Heart left ventricle (tissue), 16 donors: ENCODE data around the gene LDHA. TPM values are rescaled to one million over a fixed set of nuclear protein-coding genes. Genes with fewer than 3 reads are reported as not detected.

Experiments
- ATAC-seq, 4 donors: fragments of 200-7000 bp; cut with Tn5 transposase; one replicate each; pipeline ENCODE4 v1.9.1; 2020 to 2022; ENCODE audit warnings: moderate library complexity in 4 of 4, mild to moderate bottlenecking in 3 of 4, moderate number of reproducible peaks in 1 of 4
- DNase-seq, 5 donors: peaks; one replicate each; pipeline ENCODE4 v3.0.0-alpha.2; 2020
- H3K27ac ChIP-seq, 12 donors: fragments of 200-600 bp; sonication (generic) in 4 of 12; one replicate each; pipeline versions ENCODE4 v1.5.0 to v1.8.0; 2016 to 2022; ENCODE audit warnings: mild to moderate bottlenecking in 2 of 12
- H3K27me3 ChIP-seq, 9 donors: fragments of 200-600 bp; sonication (generic) in 2 of 9; one replicate each; pipeline versions ENCODE4 v1.5.1 to v1.8.0; 2016 to 2022; ENCODE audit warnings: mild to moderate bottlenecking in 3 of 9
- H3K36me3 ChIP-seq, 9 donors: fragments of 200-600 bp; sonication (generic) in 2 of 9; one replicate each; pipeline versions ENCODE4 v1.5.0 to v1.8.0; 2018 to 2022; ENCODE audit warnings: mild to moderate bottlenecking in 2 of 9
- H3K4me1 ChIP-seq, 12 donors: fragments of 200-600 bp; sonication (generic) in 4 of 12; one replicate each; pipeline versions ENCODE4 v1.5.0 to v1.8.0; 2016 to 2022; ENCODE audit warnings: mild to moderate bottlenecking in 3 of 12
- H3K4me3 ChIP-seq, 12 donors: fragments of 200-600 bp; sonication (generic) in 4 of 12; one replicate each; pipeline versions ENCODE4 v1.5.0 to v1.8.0; 2017 to 2022; ENCODE audit warnings: mild to moderate bottlenecking in 9 of 12, moderate library complexity in 4 of 12
- H3K9me3 ChIP-seq, 12 donors: fragments of 200-600 bp; sonication (generic) in 4 of 12; one replicate each; pipeline versions ENCODE4 v1.5.0 to v1.8.0; 2016 to 2022; ENCODE audit warnings: mild to moderate bottlenecking in 1 of 12
- CTCF ChIP-seq, 12 donors: fragments of 200-600 bp; sonication (generic) in 4 of 12; IDR thresholded peaks; one replicate each; pipeline versions ENCODE4 v1.5.0 to v1.8.0; 2018 to 2022; ENCODE audit warnings: antibody characterized with exemption in 12 of 12, mild to moderate bottlenecking in 5 of 12
- POLR2A ChIP-seq, 2 donors: fragments of 450-650 bp; IDR thresholded peaks; one replicate each; pipeline ENCODE4 v1.6.1; 2017; ENCODE audit warnings: antibody characterized with exemption in 2 of 2, mild to moderate bottlenecking in 2 of 2, moderate library complexity in 2 of 2
- WGBS, 4 donors: extraction: QIAGEN DNeasy Blood & Tissue Kit in 2 of 4; methylation state at CpG; one replicate each; pipeline versions ENCODE4 v1.1.5 to v1.1.7; 2013 to 2018; 5-methylcytosine and 5-hydroxymethylcytosine counted together
- intact Hi-C, 10 donors: fragments of 100-400 bp; cut with DNase I; formaldehyde crosslinking; loops; one replicate each; pipeline versions ENCODE4 v1.11.1 to v1.14.2; 2022
- polyA plus RNA-seq, 2 donors: library from polyadenylated mRNA; stranded (reverse); fragments of 200-250 nt; gene quantifications; one replicate each; pipeline ENCODE4 v1.2.3, GENCODE V29; 2013
- total RNA-seq, 9 donors: library from RNA; depleted of rRNA in 2 of 9; stranded (reverse); fragments of >200 nt in 2 of 9; fragmentation: NEBNext Ultra II Directional in 3 of 9; extraction: Animal tissue kit (Norgen Biotek cat#: 25700) in 3 of 9; gene quantifications; one replicate each; pipeline versions ENCODE4 v1.1.0 to v1.2.4, GENCODE V29; 2016 to 2023
- donor health status: ischemic (EF 13 %, LVEDD 7.1; RV severe dilation, severe dysfunction).
- donor health status: healthy with polysubstance abuse.
- donor health status: DM: no; HTN: yes; CAD: no.
- donor health status: DM: no; HTN: no; CAD: no.
- donor health status: ischemic (EF 25% LVEDD 6.9; RV normal size, moderate dysfunction).
- donor health status: ischemic (EF 25% LVEDD 5.7; RV mildly dilated, moderate dysfunction).
- donor health status: healthy.
- donor health status: DM: yes; HTN: yes; CAD: no.
- donor health status: ischemic (EF 35%, LVEDD 5.7; RV mildly dilated, moderate dysfunction).
- donor health status: nonischemic (EF 11% LVEDD 7.7; RV severe dilation, severe dysfunction).
- donor health status: DM: yes; HTN: yes; CAD: no.
- donor health status: PGD.
- donor health status: ischemic (EF 29% LVEDD 5.4; RV normal size, mild dysfunction).
- donor health status: nonischemic (EF 23%, LVEDD 6.1; RV moderate dilation, normal function).

Gene LDHA
- total and polyA plus RNA-seq, 11 donors: 191 to 961 (median 322) TPM

DNA sequence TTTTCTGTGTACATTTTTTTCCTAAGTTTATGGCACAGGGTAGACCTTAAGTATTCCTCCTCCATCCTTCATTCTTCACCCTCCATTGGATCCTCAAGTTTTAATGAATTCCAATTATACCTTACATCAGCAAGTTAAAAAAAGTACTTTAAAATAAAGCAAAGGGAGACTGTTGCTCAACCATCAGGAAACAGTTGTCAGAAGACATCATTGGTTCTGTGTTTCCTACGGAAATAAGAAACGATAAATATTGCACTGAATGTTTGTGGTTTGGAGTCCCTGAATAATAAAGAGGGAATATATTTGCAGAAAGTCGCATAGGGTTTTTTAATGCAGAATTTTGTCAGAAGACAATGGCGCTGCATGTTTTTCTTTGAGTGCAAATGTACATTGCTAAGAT lies 28.1 kb upstream of the LDHA start:
- DNase-seq: no peak
- TF ChIP-seq POLR2A (IDR thresholded peaks at IDR 0.05) (no peak), CTCF (IDR thresholded peaks at IDR 0.05) (no peak)
- Histone ChIP-seq H3K27me3 (no peaks in the 10 kb centered on the region), H3K4me3 (no peak overlapping the region), H3K36me3 (peaks cover 0 to 76% (median 66%) of the 10 kb centered on the region in 9 donors), H3K9me3 (no peaks in the 10 kb centered on the region), H3K4me1 (no peaks in the 10 kb centered on the region), H3K27ac (no peak overlapping the region)
- no peak for ATAC-seq
- 88 to 93% (median 90%) methylated on average over 4 of the region's 4 CpGs for WGBS, 4 donors
- intact Hi-C loops: loop anchor here in 1 of 10 donors (10.0 kb wide), 1 partner anchor 49 kb away; the partner anchor contains the start of gene LDHC

- ATAC-seq (no peak), DNase-seq (no peak)
- Histone ChIP-seq H3K4me3 (no peak overlapping the region), H3K4me1 (no peaks in the 10 kb centered on the region), H3K9me3 (no peaks in the 10 kb centered on the region), H3K27ac (no peak overlapping the region), H3K36me3 (peaks cover 0 to 64% (median 55%) of the 10 kb centered on the region in 9 donors), H3K27me3 (no peaks in the 10 kb centered on the region)
- TF ChIP-seq POLR2A (IDR thresholded peaks at IDR 0.05) (no peak), CTCF (IDR thresholded peaks at IDR 0.05) (no peak)
- WGBS, 4 donors: 95 to 100% (median 97%) methylated on average over 3 of the region's 3 CpGs
- intact Hi-C loops: loop anchor here in 1 of 10 donors (10.0 kb wide), 1 partner anchor 47 kb away; the partner anchor contains the start of gene LDHC
Observed at GRCh38 chr11:18367431-18367830, 26.9 kb upstream of the LDHA start.

- intact Hi-C loops: loop anchor here in 1 of 10 donors (10.0 kb wide), 1 partner anchor 47 kb away; the partner anchor contains the start of gene LDHC
- no peak for TF ChIP-seq POLR2A (IDR thresholded peaks at IDR 0.05)
- Histone ChIP-seq H3K4me1 (no peaks in the 10 kb centered on the region), H3K27me3 (no peaks in the 10 kb centered on the region), H3K36me3 (peaks cover 0 to 56% (median 47%) of the 10 kb centered on the region in 9 donors), H3K4me3 (no peak overlapping the region), H3K27ac (no peak overlapping the region), H3K9me3 (no peaks in the 10 kb centered on the region)
- DNase-seq: no peak
- 73 to 83% (median 80%) methylated on average over 2 of the region's 2 CpGs for WGBS, 4 donors
- ATAC-seq: no peak
Observed at GRCh38 chr11:18368221-18368620, 26.1 kb upstream of the LDHA start.

GRCh38 chr11:18369398-18369797 lies 25.0 kb upstream of the LDHA start:
- H3K27ac ChIP-seq: no peak overlapping the region
- ATAC-seq (no peak), DNase-seq (no peak)

More at GRCh38 chr11:18369398-18369797, 25.0 kb upstream of the LDHA start:
- WGBS, 4 donors: 77 to 88% (median 81%) methylated on average over 2 of the region's 2 CpGs
- Histone ChIP-seq H3K4me3 (no peak overlapping the region), H3K36me3 (peaks cover 0 to 45% (median 35%) of the 10 kb centered on the region in 9 donors), H3K4me1 (no peaks in the 10 kb centered on the region), H3K27me3 (no peaks in the 10 kb centered on the region), H3K9me3 (no peaks in the 10 kb centered on the region)
- TF ChIP-seq CTCF (IDR thresholded peaks at IDR 0.05) (no peak), POLR2A (IDR thresholded peaks at IDR 0.05) (no peak)
- intact Hi-C loops: loop anchor here in 1 of 10 donors (10.0 kb wide), 1 partner anchor 45 kb away; the partner anchor contains the start of gene LDHC
